HG03520 (cell line): ENCODE results near the gene POLDIP3.
"Not testable (repeated sequence)": the region's sequence is repeated elsewhere in the genome, so short reads cannot be mapped to it uniquely, and the experiment has no call there.

Source experiments
- ATAC-seq: cut with Tn5 transposase; IDR thresholded peaks from one replicate; pipeline ENCODE4 v1.9.1; 2021; ENCODE audit warnings: mild to moderate bottlenecking, moderate library complexity; ENCODE audit not compliant: unreplicated experiment

The POLDIP3 gene

DNA sequence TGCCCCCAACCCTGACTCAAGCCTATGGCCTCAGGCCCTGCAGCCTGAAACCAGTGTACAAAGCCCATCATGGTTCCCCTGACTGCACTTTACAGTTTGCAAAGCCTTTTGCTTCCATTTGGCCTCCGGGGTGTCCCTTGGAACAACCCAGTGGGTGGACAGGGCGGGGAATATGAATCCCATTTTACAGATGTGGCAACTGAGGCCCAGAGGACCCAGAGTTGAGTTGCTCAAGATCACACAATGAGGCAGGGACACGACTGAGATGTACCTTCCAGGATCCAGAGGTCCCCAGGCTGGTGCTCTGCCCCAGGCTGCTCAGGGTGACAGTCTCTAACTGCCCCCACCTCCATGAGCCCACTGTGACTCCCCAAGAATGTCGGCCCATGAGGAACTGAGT lies 5.4 kb upstream of the POLDIP3 start:
- ATAC-seq: no peak

DNA sequence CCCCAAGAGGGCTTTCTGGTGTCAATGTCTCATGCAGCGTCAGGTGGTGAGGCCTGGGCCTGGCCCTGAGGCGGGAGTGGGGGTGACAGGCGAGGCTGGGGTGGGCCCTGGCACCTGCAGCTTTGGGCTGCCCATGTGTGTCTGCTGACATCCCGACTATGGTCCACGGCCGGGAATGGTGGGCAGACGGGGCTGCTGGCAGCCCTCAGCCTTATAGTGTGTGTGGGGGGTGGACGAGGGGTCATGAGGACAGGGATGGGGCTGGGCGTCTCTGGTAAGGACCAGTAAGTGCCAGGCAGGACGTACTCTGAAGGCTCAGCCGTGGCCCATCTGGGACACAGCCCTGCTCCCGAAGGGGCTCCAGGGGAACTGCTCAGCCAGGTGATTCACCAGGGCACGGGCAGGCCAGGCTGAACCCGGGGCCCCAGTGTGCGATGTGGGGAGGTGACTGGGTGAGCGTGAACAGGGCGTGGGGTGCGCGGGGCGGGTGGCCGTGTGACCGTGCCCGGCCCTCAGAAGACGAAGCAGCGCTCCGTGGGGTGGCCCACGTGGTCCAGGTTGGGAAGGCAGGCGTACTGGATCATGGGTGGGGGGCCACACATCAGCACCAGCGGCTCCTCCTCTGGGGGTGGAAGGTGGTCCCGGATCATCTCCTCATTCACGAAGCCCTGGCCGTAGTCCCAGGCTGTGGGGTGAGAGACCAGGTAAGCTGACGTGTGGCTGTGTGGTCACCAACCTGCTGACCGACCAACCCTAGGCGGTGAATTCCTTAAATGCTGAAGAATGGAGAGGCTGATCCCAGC lies 4.8 kb upstream of the POLDIP3 start:
- no peak for ATAC-seq

DNA sequence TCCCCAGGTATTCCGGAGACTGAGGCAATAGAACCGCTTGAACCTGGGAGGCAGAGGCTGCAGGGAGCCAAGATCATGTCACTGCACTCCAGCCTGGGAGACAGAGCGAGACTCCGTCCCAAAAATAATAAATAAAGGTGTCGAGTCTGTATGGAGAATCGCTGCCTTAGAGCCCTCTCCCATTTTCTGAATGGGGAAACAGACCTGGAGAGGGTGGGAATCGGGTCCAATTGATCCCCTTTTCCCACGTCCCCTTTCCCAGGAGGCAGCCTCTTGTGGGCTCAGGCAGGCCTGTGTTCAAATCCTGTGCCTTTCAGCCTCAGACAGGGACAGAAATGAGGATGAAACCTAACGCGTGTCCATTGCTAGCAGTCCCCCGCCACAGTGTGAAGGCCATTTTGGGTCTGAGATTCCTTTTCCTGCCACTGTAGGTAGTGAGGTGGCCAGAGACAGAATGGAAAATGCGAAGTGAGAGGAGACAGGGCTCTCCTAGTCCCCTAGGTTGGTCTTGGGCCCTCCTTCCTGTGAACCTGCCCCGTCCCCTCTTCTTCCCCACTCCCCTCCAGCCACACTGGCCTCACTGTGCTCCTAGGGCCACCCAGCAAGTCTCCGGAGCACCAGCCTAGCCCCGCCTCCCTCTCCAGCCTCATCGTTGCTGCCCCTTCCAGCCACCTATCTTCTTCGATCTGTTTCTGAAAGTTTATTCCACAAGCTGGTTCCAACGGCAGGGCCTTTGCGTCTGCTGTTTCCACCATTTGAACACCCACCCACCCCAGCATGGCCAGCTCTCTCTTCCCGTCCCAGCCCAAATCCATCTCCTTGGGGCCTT lies 2.7 kb upstream of the POLDIP3 start:
- no peak for ATAC-seq

DNA sequence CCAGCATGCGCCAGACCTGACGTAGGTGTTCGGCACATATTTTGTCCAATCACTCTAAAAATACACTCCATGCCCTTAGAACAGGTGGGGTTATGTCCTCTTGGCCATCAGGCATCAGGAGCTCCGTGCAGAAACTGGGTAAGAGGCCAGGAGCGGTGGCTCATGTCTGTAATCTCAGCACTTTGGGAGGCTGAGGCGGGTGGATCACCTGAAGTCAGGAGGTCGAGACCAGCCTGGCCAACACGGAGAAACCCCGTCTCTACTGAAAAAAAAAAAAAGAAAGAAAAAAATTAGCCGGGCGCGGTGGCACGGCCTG lies 1.1 kb upstream of the POLDIP3 start:
- not testable (repeated sequence) for ATAC-seq

GRCh38 chr22:42615092-42615859 lies 593 bp upstream of the POLDIP3 start:
- ATAC-seq: peak; percentile 39

DNA sequence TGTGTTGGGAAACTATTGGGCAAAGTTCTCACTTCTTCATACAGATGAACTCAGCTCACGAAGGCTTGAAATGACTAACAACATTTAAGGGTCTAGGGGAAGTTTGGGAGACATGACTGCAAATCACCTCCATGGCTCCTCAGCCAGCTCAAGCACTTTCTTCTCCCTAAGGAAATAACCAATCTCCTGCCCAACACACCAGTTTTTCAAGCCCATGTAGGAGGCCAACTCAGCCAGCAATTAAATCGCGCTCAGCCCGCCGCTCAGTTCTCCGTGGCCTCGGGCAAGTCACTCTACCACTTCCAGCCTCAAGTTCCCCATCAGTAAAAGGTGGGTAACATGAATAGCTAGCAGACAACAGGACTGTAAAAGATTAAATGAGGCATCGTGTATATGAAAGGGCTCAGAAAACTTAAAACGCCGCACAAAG lies 796 bp downstream of the POLDIP3 start:
- no peak for ATAC-seq

DNA sequence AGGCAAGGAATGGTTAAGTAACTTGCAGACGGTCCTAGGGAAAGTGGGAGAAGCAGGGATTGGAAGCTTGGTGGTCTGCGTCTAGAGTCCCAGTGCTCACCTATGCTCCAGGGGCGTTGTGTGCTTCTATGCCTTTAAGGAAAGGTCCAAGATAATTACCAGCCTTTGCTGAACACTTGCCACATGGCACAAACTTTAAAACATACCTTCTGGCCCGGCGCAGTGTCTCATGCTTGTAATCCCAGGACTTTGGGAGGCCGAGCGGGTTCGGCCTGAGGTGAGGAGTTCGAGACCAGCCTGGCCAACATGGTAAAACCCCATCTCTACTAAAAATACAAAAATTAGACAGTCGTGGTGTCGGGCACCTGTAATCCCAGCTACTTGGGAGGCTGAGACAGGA lies 2.3 kb downstream of the POLDIP3 start:
- ATAC-seq: no peak

GRCh38 chr22:42611051-42611450 lies 3.6 kb downstream of the POLDIP3 start:
- no peak for ATAC-seq

DNA sequence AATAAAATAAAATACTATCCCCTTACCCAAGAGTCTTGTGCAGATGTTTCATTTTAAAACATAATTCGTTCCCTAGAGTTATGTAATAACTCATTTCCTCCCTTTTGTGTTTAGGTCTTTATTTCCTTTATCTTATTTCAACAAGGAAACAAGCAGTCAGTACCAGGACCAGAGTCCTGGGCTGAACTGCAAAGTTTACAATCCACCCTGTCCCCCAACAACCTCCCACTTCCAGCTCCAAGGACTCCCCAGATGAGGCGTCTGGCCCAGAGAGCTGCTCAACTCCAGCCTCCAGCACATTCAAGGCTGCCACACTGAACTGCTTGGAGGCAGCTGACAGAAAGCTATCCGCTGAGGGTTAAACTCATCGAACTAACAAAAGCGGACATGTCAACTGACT lies 4.5 kb downstream of the POLDIP3 start:
- no peak for ATAC-seq

DNA sequence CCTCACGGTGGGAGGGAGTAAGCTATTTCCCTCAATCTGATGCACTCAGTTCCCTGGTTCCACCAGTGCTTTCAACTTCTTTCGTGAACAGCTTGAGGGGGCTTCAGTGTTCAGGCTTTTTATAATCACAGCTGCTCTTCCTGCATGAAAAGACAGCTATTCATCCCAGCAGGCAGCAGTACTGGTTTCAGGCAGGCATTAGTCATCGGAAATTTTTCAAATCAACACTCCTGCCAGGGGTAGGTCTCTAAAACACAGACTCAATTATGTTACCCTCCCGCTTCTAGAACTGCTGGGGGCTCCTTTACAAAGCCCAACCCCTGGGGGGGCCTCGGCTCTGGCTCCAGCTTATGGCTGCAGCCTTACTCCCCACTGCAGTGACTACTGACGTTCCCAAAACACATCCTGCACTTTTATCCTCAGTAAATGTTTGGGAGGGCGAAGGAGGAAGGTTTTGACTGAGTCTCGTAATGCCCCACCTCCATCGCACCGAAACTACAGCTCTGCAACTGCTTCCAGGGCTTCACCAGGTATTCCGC lies 5.8 kb downstream of the POLDIP3 start:
- no peak for ATAC-seq

- ATAC-seq: no peak
Measured at GRCh38 chr22:42608136-42608822, 6.4 kb downstream of the POLDIP3 start.

DNA sequence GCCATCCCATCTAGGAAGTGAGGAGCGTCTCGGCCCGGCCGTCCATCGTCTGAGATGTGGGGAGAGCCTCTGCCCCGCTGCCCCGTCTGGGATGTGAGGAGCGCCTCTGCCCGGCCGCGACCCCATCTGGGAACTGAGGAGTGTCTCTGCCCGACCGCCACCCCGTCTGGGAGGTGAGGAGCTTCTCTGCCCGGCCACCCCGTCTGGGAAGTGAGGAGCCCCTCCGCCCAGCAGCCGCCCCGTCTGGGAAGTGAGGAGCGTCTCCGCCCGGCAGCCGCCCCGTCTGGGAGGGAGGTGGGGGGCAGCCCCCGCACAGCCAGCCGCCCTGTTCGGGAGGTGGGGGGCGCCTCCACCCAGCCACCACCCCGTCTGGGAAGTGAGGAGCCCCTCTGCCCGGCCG lies 7.0 kb downstream of the POLDIP3 start:
- not testable (repeated sequence) for ATAC-seq

- no peak for ATAC-seq
Measured at GRCh38 chr22:42604403-42604802, 10.3 kb downstream of the POLDIP3 start.

- no peak for ATAC-seq
Measured at GRCh38 chr22:42603427-42603826, 11.3 kb downstream of the POLDIP3 start.

DNA sequence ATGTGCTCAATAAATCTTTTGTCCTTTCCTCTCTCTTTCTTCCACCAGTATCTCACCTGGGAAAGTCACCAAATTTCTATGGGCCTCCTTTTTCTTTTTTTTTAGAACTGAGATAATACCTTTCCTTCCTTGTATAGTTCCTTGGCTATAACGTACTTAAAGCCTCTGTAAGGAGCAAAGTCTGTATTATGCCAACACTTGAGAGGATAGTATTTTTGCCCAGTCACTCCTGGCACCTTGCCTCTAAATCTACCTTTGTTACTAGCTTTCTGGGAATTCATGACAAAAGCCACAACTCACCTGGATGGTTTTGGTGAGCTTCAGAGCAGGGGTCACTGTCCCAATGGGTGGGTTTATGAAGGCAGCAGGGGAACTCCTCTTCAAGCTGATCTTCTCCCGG lies 12.2 kb downstream of the POLDIP3 start:
- ATAC-seq: no peak

GRCh38 chr22:42601879-42602465 lies 12.7 kb downstream of the POLDIP3 start:
- no peak for ATAC-seq

DNA sequence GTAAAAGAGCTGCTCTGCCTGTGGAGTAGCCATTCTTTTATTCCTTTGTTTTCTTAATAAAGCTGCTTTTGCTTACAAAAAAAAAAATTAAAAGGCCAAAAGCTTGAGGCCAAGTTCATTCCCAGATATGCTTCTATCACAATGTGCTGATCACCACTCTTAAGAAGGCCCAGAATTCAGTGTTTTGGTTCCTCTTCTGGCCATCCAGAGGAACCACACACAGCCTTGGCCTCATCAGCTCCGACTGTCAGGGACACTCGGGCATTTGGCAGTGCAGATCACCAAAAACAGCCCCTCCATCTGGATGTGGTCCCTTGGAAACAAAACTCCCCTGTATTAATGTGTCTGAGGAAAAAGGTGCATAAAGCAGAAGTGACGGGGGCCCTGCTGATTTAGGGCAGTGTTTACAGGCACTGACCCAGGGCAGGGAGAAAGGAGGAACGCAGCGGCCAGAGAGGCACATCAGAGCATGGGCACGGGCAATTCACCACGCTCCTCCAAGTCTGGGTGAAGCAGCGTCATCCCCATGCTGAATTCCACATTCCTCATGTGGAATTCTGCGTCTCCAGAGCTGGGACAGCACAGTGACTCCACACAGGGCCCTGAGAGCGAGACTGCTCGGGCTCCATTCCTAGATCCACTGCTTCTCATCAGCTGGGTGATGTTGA lies 17.7 kb downstream of the POLDIP3 start:
- ATAC-seq: no peak

DNA sequence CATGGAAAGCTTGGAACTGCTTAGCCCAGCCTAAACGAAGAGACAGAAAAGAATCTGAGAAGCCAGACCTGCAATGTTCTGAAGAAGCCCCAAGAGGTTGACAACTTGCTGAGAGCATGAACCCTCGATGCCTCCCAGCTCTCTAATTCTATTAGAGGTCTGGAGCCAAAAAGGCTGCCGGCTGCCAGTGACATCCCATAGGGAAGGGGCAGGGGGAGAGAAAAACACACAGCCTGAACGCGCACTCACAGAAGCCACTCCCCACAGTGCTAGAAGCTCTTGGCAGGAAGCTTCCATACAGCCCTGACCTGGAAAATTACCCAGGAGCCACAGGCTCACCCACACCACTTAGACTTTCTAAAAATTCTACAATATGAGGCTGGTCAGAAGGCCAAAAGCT lies 18.3 kb downstream of the POLDIP3 start:
- ATAC-seq: no peak

- no peak for ATAC-seq
Measured at GRCh38 chr22:42595434-42595833, 19.2 kb downstream of the POLDIP3 start.

DNA sequence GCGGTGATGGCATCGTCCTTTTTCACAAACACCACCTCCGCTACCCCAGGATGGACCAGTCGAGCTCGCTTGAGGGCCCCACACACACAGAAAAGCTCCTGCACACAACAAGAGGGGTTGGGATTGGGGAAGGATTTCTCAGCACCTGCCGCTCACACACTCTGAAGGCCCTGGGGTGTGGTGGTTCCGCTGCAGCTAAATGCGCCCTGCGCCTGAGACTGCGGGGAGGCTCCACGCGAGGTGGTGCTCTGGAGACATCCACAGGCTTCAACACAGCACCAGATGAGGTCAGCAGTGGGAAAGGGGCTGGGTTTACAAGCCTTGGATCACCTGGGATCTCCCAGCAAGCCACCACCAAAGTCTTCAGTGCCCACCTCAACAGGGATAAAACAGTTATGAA lies 22.7 kb downstream of the POLDIP3 start:
- ATAC-seq: no peak
